AG10803 (cell line): ENCODE measurements around the gene BFSP1.

Experiments used
- DNase-seq: peaks from one replicate; pipeline ENCODE4 v3.0.0; 2010; ENCODE audit warnings: low read depth
- H3K4me3 ChIP-seq: 2 replicates; pipeline ENCODE4 v1.5.1; 2011; ENCODE audit warnings: mild to moderate bottlenecking, low read length, control low read depth
- TF ChIP-seq, protein P1 (sequence below): conservative IDR thresholded peaks from 2 replicates; pipeline ENCODE4 v1.5.1; 2011; ENCODE audit warnings: mild to moderate bottlenecking, low read length, control low read depth, inconsistent platforms

BFSP1 gene

DNA sequence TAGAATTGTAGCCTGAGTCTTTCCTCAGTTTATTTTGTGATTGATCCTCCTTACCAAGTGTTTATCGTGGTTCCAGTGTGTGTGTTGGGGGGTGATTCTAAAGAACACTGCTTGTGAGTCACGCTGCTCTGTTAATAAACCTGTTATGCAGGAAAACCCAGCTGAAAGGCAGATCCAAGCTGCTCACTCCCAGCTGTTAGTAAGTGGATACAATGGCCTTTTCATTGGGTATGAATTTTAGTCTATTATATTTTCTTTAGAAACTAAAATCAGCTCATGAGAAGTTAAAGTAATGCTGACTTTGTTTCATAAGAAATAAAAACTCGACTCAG, 26.5 kb upstream of the BFSP1 start:
- no peak overlapping the region for H3K4me3 ChIP-seq
- TF ChIP-seq, protein P1, sequence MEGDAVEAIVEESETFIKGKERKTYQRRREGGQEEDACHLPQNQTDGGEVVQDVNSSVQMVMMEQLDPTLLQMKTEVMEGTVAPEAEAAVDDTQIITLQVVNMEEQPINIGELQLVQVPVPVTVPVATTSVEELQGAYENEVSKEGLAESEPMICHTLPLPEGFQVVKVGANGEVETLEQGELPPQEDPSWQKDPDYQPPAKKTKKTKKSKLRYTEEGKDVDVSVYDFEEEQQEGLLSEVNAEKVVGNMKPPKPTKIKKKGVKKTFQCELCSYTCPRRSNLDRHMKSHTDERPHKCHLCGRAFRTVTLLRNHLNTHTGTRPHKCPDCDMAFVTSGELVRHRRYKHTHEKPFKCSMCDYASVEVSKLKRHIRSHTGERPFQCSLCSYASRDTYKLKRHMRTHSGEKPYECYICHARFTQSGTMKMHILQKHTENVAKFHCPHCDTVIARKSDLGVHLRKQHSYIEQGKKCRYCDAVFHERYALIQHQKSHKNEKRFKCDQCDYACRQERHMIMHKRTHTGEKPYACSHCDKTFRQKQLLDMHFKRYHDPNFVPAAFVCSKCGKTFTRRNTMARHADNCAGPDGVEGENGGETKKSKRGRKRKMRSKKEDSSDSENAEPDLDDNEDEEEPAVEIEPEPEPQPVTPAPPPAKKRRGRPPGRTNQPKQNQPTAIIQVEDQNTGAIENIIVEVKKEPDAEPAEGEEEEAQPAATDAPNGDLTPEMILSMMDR: no peak
- DNase-seq: peak; percentile 74

DNA sequence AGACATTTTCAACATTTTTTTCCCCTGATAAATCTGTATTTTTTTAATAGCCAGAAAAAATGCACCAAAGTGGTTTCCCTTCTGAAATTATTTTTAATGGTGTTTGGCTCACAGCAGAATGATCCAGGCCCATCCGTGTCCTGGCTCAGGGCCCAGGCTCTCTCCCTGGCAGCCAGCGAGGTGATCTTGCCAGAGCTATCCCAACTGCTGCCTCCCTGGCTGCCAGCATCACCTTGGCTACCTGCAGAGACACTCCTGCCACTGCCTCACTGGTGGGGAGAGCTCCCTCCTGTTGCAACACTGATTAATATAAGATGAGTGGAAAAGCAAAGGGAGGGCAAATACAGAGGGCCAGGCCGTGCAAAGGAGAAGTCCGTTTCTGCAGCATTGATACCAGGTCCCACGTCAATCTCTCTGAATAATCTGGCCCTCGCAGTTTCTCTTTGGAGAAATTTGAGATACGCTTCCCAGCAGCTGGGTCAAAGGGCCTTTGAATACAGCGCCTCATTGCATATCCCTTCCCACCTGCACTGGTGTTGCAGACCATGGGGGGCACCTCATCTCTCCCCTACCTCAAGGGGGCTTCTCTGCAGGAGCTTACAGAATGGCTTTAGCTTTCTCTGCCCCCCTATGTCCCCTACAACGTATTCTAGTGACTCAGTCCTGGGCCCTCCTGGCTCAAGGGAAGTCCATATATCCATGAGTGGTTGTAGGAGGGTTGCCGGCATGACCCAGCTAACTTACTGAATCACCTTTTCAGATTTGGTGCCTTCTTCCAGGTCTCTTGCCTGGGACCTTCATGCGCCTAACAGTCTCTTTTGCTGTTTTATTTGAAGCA, 25.9 kb upstream of the BFSP1 start:
- TF ChIP-seq, protein P1: no peak
- DNase-seq: peak; percentile 75
- no peak overlapping the region for H3K4me3 ChIP-seq

DNA sequence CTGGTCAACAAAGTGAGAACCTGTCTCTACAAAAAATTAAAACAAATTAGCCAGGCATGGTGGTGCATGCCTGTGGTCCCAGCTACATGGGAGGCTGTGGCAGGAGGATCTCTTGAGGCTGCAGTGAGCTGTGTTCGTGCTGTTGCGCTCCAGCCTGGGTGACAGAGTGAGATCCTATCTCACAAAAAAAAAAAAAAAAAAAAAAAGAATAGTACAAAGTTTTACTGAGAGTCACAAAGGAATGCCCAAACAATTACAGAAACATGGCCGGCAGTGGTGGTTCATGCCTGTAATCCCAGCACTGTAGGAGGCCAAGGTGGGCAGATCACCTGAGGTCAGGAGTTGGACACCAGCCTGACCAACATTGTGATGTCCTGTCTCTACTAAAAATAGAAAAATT, 23.9 kb upstream of the BFSP1 start:
- TF ChIP-seq, protein P1: no peak
- no peak for DNase-seq
- H3K4me3 ChIP-seq: no peak overlapping the region

DNA sequence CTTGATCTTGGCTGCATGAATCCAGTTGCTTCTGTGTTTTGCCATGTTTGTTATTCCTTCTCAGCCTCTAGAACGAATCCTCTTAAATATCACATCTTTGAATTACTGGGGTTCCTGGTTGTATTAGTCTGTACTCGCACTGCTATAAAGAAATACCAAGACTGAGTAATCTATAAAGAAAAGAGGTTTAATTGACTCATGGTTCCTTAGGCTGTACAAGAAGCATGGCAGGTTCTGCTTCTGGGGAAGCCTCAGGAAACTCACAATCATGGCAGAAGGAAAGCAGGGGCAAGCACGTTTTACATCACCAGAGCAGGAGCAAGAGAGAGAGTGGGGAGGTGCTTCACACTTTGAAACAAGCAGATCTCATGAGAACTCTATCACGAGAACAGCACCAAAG, 18.0 kb upstream of the BFSP1 start:
- TF ChIP-seq, protein P1: no peak
- DNase-seq: no peak
- H3K4me3 ChIP-seq: no peak overlapping the region

DNA sequence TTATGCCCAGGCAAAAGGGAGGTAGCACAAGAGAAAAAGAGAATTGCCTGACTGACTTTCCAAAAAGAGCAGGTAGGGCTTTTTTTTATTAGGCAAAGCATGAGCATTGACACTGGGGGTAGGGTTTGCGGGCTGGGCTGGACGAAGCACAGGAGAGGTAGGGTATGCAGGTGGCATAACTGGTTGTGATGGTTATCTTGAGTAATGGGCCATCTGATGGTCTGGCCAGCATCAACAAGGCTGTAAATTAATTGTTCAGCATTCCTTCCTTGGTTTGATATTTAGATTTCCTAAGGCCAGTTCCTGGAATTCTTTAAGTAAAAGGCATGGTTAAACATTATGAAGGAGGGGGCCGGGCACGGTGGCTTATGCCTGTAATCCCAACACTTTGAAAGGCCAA, 13.9 kb upstream of the BFSP1 start:
- H3K4me3 ChIP-seq: no peak overlapping the region
- no peak for DNase-seq
- TF ChIP-seq, protein P1: no peak

DNA sequence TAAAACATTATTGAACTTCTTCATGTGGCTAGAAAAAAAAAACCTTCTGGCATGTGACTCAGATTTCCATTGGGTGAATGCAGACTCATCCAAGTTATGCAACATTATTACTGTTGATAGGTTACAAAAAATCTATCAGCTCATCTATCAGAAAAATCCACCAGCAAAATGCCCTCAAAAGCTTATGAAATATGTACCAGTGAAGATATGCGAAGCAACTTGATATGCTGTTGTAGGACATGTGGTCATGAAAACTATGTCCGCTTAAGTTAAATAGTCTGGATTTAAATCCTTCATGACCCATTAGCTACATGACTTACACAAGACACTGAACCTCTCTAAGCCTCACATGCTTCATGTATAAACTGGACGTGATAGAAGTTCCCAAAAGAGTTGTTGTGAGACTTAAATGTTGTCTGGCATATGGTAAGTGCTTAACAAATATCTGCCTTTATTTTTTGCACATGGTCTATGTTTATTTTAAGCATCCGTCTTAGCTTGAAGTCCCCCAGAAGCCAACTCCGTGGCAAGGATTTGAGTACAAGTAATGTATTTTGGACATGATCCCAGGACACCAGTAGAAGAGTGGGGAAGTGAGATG, 12.5 kb upstream of the BFSP1 start:
- peak; percentile 87 for DNase-seq
- TF ChIP-seq, protein P1: no peak
- no peak overlapping the region for H3K4me3 ChIP-seq

DNA sequence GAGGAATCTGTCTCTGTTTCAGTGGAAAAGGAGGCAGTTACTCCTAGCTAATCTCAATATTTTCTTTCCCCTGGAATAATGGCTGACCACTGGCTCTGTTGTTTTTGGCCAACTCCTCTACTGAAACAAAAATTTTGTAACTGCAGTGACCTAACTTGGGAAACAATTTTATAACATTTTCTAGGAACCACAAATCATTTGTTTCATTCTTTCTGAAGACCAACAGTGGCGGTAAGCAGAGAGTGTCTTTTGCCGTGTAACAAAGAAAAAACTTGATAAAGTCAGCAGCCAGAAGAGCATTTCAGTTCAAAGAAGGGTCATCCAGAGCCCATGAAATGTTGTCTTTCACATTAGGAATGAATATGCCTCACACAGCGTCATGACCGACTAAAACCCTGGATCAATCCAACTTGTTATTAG, 11.8 kb upstream of the BFSP1 start:
- peak; percentile 91 for DNase-seq
- TF ChIP-seq, protein P1: no peak
- H3K4me3 ChIP-seq: no peak overlapping the region
